Measurements from ENCODE around the gene EIF3K.

Gene EIF3K

GRCh38 chr19:38665219-38665931 is 46.4 kb downstream of the EIF3K start:
- no peak for DNase-seq (ENCODE audit: extremely low read depth in 1 of 2, low read depth in 1 of 2)

- no peak for DNase-seq (ENCODE audit: extremely low read depth in 1 of 2, low read depth in 1 of 2)
These were observed 47.1 kb downstream of the EIF3K start for GRCh38 chr19:38665950-38666662.

- no peak for DNase-seq (ENCODE audit: extremely low read depth in 1 of 2, low read depth in 1 of 2)
These were observed 47.9 kb downstream of the EIF3K start for GRCh38 chr19:38666663-38667511.

- DNase-seq (ENCODE audit: extremely low read depth in 1 of 2, low read depth in 1 of 2) = no peak
These were observed 48.7 kb downstream of the EIF3K start for GRCh38 chr19:38667661-38668171.

- no peak for DNase-seq (ENCODE audit: extremely low read depth in 1 of 2, low read depth in 1 of 2)
These were observed 50.6 kb downstream of the EIF3K start for GRCh38 chr19:38669552-38669951.

GRCh38 chr19:38670921-38671398 is 52.0 kb downstream of the EIF3K start:
- DNase-seq (ENCODE audit: extremely low read depth in 1 of 2, low read depth in 1 of 2) = no peak

- DNase-seq (ENCODE audit: extremely low read depth in 1 of 2, low read depth in 1 of 2) = no peak
These were observed 52.7 kb downstream of the EIF3K start for GRCh38 chr19:38671654-38672053.

- DNase-seq (ENCODE audit: extremely low read depth in 1 of 2, low read depth in 1 of 2) = no peak
These were observed 54.0 kb downstream of the EIF3K start for GRCh38 chr19:38673030-38673429.

- no peak for DNase-seq (ENCODE audit: extremely low read depth in 1 of 2, low read depth in 1 of 2)
These were observed 55.6 kb downstream of the EIF3K start for GRCh38 chr19:38674388-38675171.

GRCh38 chr19:38675611-38676010 is 56.6 kb downstream of the EIF3K start:
- DNase-seq (ENCODE audit: extremely low read depth in 1 of 2, low read depth in 1 of 2) = no peak

GRCh38 chr19:38676023-38676877 is 57.3 kb downstream of the EIF3K start:
- no peak for DNase-seq (ENCODE audit: extremely low read depth in 1 of 2, low read depth in 1 of 2)

- DNase-seq (ENCODE audit: extremely low read depth in 1 of 2, low read depth in 1 of 2) = no peak
These were observed 58.1 kb downstream of the EIF3K start for GRCh38 chr19:38676878-38677646.

GRCh38 chr19:38678217-38678890 is 59.4 kb downstream of the EIF3K start:
- no peak for DNase-seq (ENCODE audit: extremely low read depth in 1 of 2, low read depth in 1 of 2)

GRCh38 chr19:38678891-38679494 is 60.0 kb downstream of the EIF3K start:
- no peak for DNase-seq (ENCODE audit: extremely low read depth in 1 of 2, low read depth in 1 of 2)

- no peak for DNase-seq (ENCODE audit: extremely low read depth in 1 of 2, low read depth in 1 of 2)
These were observed 60.9 kb downstream of the EIF3K start for GRCh38 chr19:38679839-38680238.

- no peak for DNase-seq (ENCODE audit: extremely low read depth in 1 of 2, low read depth in 1 of 2)
These were observed 63.3 kb downstream of the EIF3K start for GRCh38 chr19:38682195-38682867.

- DNase-seq (ENCODE audit: extremely low read depth in 1 of 2, low read depth in 1 of 2) = no peak
These were observed 63.9 kb downstream of the EIF3K start for GRCh38 chr19:38682872-38683392.

Data from stimulated activated CD8-positive, alpha-beta memory T cell treated with anti-CD3 and anti-CD28 coated beads, Interleukin-7, amount 100 ng/mL, for 48 hours (primary cell).